GM12801 (cell line): ENCODE results near the gene ZNF425.

Experiments used
- TF ChIP-seq, protein P1 (sequence below): IDR thresholded peaks from one replicate; pipeline ENCODE4 v1.5.1; 2011; ENCODE audit warnings: control low read depth; ENCODE audit not compliant: insufficient read length; ENCODE audit errors: extremely low read depth

ZNF425 gene

DNA sequence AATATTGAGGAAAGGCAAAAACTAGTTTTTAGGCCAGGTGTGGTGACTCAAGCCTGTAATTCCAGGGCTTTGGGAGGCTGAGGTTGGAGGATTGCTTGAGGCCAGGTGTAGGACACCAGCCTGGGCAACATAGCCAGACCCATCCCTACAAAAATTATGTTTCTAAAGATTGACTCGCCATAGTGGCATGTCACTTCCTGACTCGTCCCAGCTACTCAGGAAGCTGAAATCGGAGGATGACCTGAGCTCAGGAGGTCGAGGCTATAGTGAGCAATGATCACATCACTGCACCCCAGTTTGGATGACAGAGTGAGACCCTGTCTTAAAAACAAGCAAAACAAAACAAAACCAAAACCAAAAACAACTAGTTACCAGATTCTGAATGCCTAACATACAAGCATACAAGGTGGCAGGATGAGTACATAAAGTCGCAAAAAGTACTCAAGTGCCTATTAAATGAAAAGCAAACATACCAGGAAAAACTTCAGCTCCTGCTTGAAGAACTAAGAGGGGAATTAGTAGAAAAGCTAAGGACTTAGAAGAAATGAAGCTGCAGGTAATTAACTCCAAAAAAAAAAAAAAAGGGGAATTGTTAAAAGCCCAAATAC is 35.2 kb upstream of the ZNF425 start:
- TF ChIP-seq, protein P1, sequence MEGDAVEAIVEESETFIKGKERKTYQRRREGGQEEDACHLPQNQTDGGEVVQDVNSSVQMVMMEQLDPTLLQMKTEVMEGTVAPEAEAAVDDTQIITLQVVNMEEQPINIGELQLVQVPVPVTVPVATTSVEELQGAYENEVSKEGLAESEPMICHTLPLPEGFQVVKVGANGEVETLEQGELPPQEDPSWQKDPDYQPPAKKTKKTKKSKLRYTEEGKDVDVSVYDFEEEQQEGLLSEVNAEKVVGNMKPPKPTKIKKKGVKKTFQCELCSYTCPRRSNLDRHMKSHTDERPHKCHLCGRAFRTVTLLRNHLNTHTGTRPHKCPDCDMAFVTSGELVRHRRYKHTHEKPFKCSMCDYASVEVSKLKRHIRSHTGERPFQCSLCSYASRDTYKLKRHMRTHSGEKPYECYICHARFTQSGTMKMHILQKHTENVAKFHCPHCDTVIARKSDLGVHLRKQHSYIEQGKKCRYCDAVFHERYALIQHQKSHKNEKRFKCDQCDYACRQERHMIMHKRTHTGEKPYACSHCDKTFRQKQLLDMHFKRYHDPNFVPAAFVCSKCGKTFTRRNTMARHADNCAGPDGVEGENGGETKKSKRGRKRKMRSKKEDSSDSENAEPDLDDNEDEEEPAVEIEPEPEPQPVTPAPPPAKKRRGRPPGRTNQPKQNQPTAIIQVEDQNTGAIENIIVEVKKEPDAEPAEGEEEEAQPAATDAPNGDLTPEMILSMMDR, result no peak

DNA sequence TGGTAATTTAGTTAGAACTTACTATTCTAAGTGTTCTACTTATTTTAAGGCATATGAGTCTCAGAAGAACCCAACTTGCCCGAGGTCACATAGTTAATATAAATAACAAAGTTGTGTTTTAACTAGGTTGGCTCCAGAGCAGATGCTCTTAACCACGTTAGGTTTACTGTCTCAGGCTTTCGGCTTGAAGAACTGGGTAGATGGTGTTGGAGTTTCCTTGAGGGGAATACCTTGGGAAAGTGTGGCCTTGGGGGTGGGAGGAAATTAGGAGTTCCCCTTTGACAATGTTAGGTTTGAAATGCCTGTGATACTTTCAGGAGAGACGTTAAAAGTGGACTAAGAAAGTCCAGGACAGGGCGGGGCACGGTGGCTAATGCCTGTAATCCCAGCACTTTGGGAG is 30.8 kb upstream of the ZNF425 start:
- TF ChIP-seq, protein P1, result no peak

DNA sequence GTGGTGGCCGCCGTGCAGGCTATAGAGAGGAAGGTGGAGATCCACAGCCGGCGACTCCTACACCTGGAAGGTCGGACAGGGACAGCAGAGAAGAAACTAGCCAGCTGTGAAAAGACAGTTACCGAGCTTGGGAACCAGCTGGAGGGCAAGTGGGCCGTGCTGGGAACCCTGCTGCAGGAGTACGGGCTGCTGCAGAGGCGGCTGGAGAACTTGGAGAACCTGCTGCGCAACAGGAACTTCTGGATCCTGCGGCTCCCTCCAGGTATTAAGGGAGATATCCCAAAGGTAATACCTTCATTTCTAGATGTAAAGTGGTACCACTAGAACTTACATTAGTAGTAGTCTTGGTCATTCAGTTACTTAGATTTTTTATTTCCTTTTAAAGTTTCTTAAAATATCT is 27.9 kb upstream of the ZNF425 start:
- TF ChIP-seq, protein P1, result no peak

DNA sequence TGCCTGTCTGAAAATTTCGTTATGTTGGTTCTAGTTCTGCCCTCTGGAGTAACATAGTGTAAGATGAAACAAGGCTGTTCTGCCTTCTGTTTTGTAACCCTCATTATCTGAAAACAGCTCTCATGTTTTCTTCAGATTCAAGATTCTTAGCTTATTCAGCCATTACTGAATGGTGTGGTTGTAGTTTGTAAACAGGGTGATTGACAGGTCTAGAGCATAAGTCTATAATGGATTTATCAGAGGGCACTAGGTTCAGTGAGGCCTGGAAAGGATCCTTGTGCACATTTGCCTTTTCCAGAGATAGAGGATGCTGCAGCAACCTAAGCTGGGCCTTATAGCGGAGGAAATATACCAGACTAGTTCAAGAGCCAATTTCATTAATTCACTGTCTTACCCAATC is 27.2 kb upstream of the ZNF425 start:
- TF ChIP-seq, protein P1, result no peak

DNA sequence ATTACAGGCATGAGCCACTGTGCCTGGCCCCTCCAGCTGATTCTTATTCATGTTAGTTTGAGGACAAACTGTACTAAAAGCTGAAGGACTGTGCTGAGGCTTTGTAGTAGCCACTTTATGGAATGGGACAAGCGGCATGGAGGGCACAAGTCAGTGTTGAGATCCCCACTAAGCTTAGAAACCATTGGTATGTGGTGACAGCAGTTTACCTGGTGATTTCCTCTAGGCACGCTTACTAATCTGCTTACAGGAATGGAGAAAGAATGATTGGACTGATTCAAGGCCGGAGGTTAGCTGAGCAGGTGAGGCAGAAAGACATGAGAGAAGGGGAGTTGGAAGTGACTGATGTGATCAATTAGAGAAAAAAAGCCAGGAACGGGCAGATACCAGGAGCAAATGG is 24.9 kb upstream of the ZNF425 start:
- TF ChIP-seq, protein P1, result no peak

DNA sequence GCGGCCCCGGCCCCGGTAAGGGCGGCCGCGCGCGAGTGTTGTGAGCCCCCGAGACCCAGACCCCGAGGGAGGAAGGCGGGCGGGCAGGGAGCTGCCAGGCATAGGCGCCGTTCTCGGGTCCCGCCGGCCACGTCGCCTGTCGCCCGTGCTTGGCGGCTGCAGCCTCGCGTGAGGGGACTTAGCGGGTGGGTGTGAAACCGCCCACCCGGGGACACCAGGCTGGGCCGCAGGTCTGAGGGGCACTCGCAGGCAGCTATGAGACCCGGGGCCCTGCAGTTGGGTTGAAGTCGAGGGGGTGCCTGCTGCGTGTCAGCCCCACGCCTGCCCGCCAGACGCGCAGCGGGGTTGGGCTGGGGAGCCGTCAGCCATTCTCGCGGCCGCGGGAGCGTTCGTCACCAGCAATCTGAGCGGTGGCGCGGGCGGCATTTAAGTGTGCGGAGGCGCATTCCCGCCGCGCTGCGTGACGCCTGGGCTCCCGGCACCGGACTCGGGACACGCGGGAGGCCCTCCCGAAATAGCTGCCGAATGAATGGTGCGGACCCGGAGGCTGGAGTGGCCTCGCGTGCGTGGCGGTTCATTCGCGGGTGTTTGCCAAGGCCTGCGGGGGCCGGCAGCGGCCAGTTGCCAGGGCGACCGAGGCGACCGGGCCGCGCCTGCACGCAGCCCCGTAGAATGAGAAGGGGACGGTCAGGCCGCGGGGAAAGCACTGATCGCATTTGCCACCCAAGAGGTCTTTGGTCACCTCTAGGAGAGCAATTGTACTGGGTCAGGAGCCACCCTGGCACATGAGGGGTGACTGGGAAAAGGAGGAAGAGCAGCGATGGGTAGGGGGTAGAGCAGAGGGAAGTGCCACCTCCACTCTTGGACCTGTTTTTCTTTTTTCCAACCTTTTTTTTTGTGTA is 21.9 kb upstream of the ZNF425 start:
- TF ChIP-seq, protein P1, result no peak

DNA sequence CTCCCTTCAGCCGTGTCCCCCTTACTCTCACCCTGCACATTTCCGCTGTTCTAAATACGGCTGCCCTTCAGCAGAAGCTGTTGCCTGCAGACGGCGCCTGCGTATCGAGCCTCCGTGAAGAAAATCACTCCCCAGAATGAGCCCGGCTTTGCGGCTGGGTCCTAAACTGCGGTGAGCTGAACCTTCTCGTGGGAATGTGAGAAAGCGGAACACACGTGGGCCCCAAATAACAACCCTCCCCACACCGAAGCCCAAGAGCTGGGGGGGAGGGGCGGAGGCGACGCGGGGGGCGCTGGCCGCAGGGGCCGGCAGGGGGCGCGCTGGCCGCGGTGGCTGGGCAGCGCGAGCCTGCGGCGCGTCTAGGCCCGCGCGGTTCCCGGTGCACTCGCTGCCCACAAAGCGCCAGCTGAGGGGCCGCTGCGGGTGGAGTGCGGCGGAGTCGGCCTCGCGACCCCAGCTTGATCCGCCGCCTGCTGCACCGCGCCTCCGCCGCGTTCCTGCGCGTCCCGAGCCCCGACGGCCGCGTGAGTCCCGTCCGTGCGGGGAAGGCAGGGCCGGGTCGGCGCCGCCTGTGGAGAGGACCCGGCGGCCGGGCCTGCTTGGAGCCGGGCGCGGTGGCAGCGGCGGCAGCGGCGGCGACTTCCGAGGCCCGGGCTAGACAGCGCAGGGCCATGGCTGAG is 21.1 kb upstream of the ZNF425 start, which contains the start of gene ZNF398:
TSS of gene ZNF398 (plus strand) at position 382 of the 680 bp plus-strand sequence. CDS start at position 672, 290 bp downstream.
- TF ChIP-seq, protein P1, result no peak
